Measurements from ENCODE around the gene IL17RE.

IL17RE gene

GRCh38 chr3:9955611-9956352 lies 53.1 kb downstream of the IL17RE start:
- Histone ChIP-seq H3K79me2 (ENCODE audit: control insufficient read depth, insufficient read depth, low read length, unreplicated experiment) (no peaks in the 10 kb centered on the region), H3K4me1 (ENCODE audit: control insufficient read depth, insufficient read depth, low read length, unreplicated experiment) (peaks cover 22% of the 10 kb centered on the region), H2AFZ (ENCODE audit: low read length, unreplicated experiment) (no peak overlapping the region), H3K4me3 (ENCODE audit: low read depth, low read length) (no peak overlapping the region), H3K27ac (ENCODE audit: low read depth, low read length) (peak overlapping the region; percentile 49; the same call in 1 of the 2 replicates), H3K27me3 (ENCODE audit: insufficient read depth, low read length) (no peaks in the 10 kb centered on the region), H3K36me3 (ENCODE audit: insufficient read depth, low read length) (no peaks in the 10 kb centered on the region)

- no peak overlapping the region for H2AFZ ChIP-seq (ENCODE audit: low read length, unreplicated experiment)
- H3K4me3 ChIP-seq (ENCODE audit: low read depth, low read length), result no peak overlapping the region
- H3K79me2 ChIP-seq (ENCODE audit: control insufficient read depth, insufficient read depth, low read length, unreplicated experiment), result no peaks in the 10 kb centered on the region
- H3K36me3 ChIP-seq (ENCODE audit: insufficient read depth, low read length), result no peaks in the 10 kb centered on the region
- H3K4me1 ChIP-seq (ENCODE audit: control insufficient read depth, insufficient read depth, low read length, unreplicated experiment), result peaks cover 22% of the 10 kb centered on the region
- no peak overlapping the region for H3K27ac ChIP-seq (ENCODE audit: low read depth, low read length)
- no peaks in the 10 kb centered on the region for H3K27me3 ChIP-seq (ENCODE audit: insufficient read depth, low read length)
These were observed 54.6 kb downstream of the IL17RE start for GRCh38 chr3:9957214-9957613.

DNA sequence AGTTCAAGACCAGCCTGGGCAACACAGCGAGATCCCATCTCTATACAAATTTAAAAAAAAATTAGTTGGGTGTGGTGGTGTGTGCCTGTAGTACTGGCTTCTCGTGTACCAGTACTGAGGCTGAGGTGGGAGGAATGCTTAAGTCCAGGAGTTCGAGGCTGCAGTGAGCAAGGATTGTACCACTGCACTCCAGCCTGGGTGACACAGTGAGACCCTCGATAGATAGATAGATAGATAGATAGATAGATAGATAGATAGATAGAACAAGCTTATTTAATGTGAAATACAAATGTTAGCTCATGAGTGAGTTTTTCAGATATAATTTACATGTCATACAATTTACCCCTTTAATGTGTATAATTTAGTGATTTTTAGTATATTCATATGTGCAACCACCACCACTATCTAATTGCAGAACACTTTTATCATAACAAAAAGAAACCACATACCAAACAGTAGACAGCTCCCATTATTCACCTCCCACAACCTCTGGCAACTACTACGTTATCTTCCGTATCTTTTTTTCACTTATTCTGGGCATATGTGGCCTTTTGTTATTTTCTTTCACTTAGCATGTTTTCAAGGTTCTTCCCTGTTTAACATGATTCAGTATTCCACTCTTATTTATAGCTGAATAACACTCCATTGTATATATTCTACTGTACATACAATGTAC lies 62.7 kb downstream of the IL17RE start:
- peaks cover 36% of the 10 kb centered on the region for H3K36me3 ChIP-seq (ENCODE audit: insufficient read depth, low read length)
- no peaks in the 10 kb centered on the region for H3K27me3 ChIP-seq (ENCODE audit: insufficient read depth, low read length)
- H3K27ac ChIP-seq (ENCODE audit: low read depth, low read length), result no peak overlapping the region
- H3K4me3 ChIP-seq (ENCODE audit: low read depth, low read length), result no peak overlapping the region
- peaks cover 10% of the 10 kb centered on the region for H3K4me1 ChIP-seq (ENCODE audit: control insufficient read depth, insufficient read depth, low read length, unreplicated experiment)
- no peak overlapping the region for H2AFZ ChIP-seq (ENCODE audit: low read length, unreplicated experiment)
- no peaks in the 10 kb centered on the region for H3K79me2 ChIP-seq (ENCODE audit: control insufficient read depth, insufficient read depth, low read length, unreplicated experiment)

Measured in ACC112 (cell line).